ENCODE data around the gene SMAD2. TPM values are rescaled to one million over a fixed set of nuclear protein-coding genes. Genes with fewer than 3 reads are reported as not detected.

Gene SMAD2
- total and polyA plus RNA-seq, 2 of the 8 experiments (the other 6 are each of a cell fraction or from before 2014, with no cell fraction given), result 28.4 to 124 TPM

DNA sequence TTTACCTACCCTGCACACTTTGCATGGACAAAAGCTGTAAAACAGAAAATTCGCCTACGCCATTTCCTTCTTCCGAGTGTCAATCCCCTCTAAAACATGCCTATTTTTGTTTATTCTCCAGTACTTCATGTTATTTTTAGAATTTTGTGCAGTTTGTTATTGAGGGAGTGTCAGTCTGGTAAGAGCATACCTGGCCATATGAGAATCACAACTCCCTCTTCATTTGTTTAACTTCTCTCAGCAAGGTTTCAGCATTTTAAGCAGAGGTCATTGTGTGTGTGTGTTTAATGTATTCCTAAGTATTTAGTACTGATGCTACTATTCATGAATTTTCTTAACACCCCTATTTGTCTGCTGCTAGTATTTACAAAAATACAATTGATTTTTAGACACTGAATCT, 49.4 kb downstream of the SMAD2 start:
- ChIA-PET POLR2A (ENCODE audit: partially characterized antibody) (no interaction called here), CTCF (ENCODE audit: partially characterized antibody) (no interaction called here)
- no peak overlapping the region for H3K4me3 ChIP-seq (ENCODE audit: extremely low read depth in 1 of 4, insufficient read depth in 2 of 4, low read depth in 3 of 4, low read length in 4 of 4)
- H2AFZ ChIP-seq (ENCODE audit: low read length), result no peak overlapping the region
- no peak overlapping the region for H2BK15ac ChIP-seq (ENCODE audit: low read length)
- no peaks in the 10 kb centered on the region for H3K9me3 ChIP-seq (ENCODE audit: insufficient read depth in 2 of 2, low read depth in 1 of 2, low read length in 1 of 2)
- H4K91ac ChIP-seq (replicated peaks; ENCODE audit: insufficient read length, low read length), result no peak overlapping the region
- no peak overlapping the region for H2BK20ac ChIP-seq (ENCODE audit: low read length)
- no peak overlapping the region for H4K8ac ChIP-seq (ENCODE audit: extremely low read depth, insufficient read depth, low read length)
- DNase-seq (ENCODE audit: low read depth in 1 of 2, low spot score in 2 of 2) (no peak), FAIRE-seq (no peak)
- peaks cover 2% of the 10 kb centered on the region; the same call in 1 of the 2 replicates for H3K23me2 ChIP-seq (ENCODE audit: low read depth, low read length)
- H3K79me2 ChIP-seq (ENCODE audit: control insufficient read depth in 1 of 2, insufficient read depth in 2 of 2, low read length in 2 of 2), result peaks cover 3 to 90% of the 10 kb centered on the region in 2 experiments; a peak in 3 of 4 replicates
- H3K9ac ChIP-seq (replicated peaks in 1 of 4; ENCODE audit: extremely low read depth in 1 of 4, low read depth in 3 of 4, low read length in 3 of 4), result no peak overlapping the region
- no peak overlapping the region for H2BK120ac ChIP-seq (replicated peaks; ENCODE audit: low read depth, low read length)
- TF ChIP-seq POLR2AphosphoS5 (IDR thresholded peaks at IDR 0.05; ENCODE audit: low read depth, low read length), result no peak
- no peak for TF ChIP-seq CEBPB (IDR thresholded peaks at IDR 0.05; ENCODE audit: low read depth, low read length)
- TF ChIP-seq RNF2 (IDR thresholded peaks at IDR 0.05; ENCODE audit: borderline replicate concordance, low read depth, low read length, missing control alignments, poor library complexity, severe bottlenecking), result no peak
- TF ChIP-seq TAF7 (optimal IDR thresholded peaks at IDR 0.05; ENCODE audit: borderline replicate concordance, low read depth, low read length), result no peak
- no peak for TF ChIP-seq NANOG (IDR thresholded peaks at IDR 0.05; ENCODE audit: insufficient read depth, low read depth, low read length, poor library complexity, severe bottlenecking)
- TF ChIP-seq SP2 (IDR thresholded peaks at IDR 0.05; ENCODE audit: low read length), result no peak
- TF ChIP-seq SRF (IDR thresholded peaks at IDR 0.05; ENCODE audit: low read depth, low read length), result no peak
- TF ChIP-seq SIX5 (IDR thresholded peaks at IDR 0.05; ENCODE audit: low read depth, low read length), result no peak
- H3K27ac ChIP-seq (ENCODE audit: low read depth, low read length), result no peak overlapping the region
- no peak overlapping the region for H2AK5ac ChIP-seq (ENCODE audit: low read depth, low read length)
- no peaks in the 10 kb centered on the region for H3K27me3 ChIP-seq (replicated peaks in 1 of 4; ENCODE audit: control insufficient read depth in 3 of 4, extremely low read depth in 1 of 4, insufficient read depth in 3 of 4, low read length in 3 of 4)
- no peaks in the 10 kb centered on the region; the same call in 1 of the 2 replicates for H3K79me1 ChIP-seq (ENCODE audit: low read depth, low read length)
- no peak overlapping the region for H3K4ac ChIP-seq (replicated peaks; ENCODE audit: insufficient read length, low read depth, low read length)
- no peak overlapping the region for H3K4me2 ChIP-seq (ENCODE audit: insufficient read depth in 1 of 2, low read depth in 2 of 2, low read length in 2 of 2)
- no peak overlapping the region for H3K56ac ChIP-seq (replicated peaks; ENCODE audit: insufficient read length, low read depth, low read length)
- no peak overlapping the region for H3K18ac ChIP-seq (ENCODE audit: extremely low read depth, low read length)
- peaks cover 0 to 19% (median 10%) of the 10 kb centered on the region in 4 experiments; a peak in 6 of 8 replicates for H3K36me3 ChIP-seq (ENCODE audit: control insufficient read depth in 2 of 4, insufficient read depth in 4 of 4, low read length in 3 of 4)
- H3K23ac ChIP-seq (ENCODE audit: insufficient read length), result no peak overlapping the region
- no peaks in the 10 kb centered on the region for H3K4me1 ChIP-seq (replicated peaks in 1 of 4; ENCODE audit: control insufficient read depth in 3 of 4, insufficient read depth in 4 of 4, low read length in 3 of 4)
- H2BK5ac ChIP-seq (ENCODE audit: low read depth, low read length), result no peak overlapping the region
- H3K14ac ChIP-seq (ENCODE audit: insufficient read length), result no peak overlapping the region
- 89% methylated on average over 3 of the region's 3 CpGs; no CpG with 5 or more reads in 1 of the 2 experiments for WGBS, 2 experiments (ENCODE audit: extremely low coverage in 1 of 2, insufficient coverage in 1 of 2, insufficient read length in 1 of 2, insufficient replicate concordance in 2 of 2, low coverage in 1 of 2, low lambda C conversion rate in 2 of 2, missing lambda C conversion rate in 1 of 2)
- no peak overlapping the region for H2BK12ac ChIP-seq (ENCODE audit: low read depth, low read length)
- H4K20me1 ChIP-seq (replicated peaks in 1 of 2; ENCODE audit: control insufficient read depth in 1 of 2, insufficient read depth in 2 of 2, low read length in 2 of 2), result peaks cover 0 to 1% of the 10 kb centered on the region in 2 experiments
- no peak overlapping the region for H4K5ac ChIP-seq (ENCODE audit: insufficient read length, low read depth, low read length)
